Posterior vena cava (tissue), 2 donors: Measurements from ENCODE around the gene ANKMY2. TPM values are rescaled to one million over a fixed set of nuclear protein-coding genes. Genes with fewer than 3 reads are reported as not detected.
"Not testable (repeated sequence)": the region's sequence is repeated elsewhere in the genome, so short reads cannot be mapped to it uniquely, and the experiment has no call there.

ENCODE experiments used
- DNase-seq: peaks from one replicate; pipeline ENCODE4 v3.0.0-alpha.2; 2020; ENCODE audit warnings: low spot score
- intact Hi-C, 2 donors: fragments of 100-400 bp; cut with DNase I; formaldehyde crosslinking; loops; one replicate each; pipeline versions ENCODE4 v1.14.1 to v1.14.2; 2022 to 2023
- long read RNA-seq, 2 donors: library from polyadenylated mRNA; unstranded; transcript quantifications; one replicate each; pipeline ENCODE4 v2.0.0, GENCODE V29; 2020 to 2021
- total RNA-seq, 2 donors: library from RNA; stranded (reverse); fragmentation: NEBNext Ultra II Directional; extraction: Animal tissue kit (Norgen Biotek cat#: 25700); gene quantifications; one replicate each; pipeline ENCODE4 v1.2.1, GENCODE V29; 2021
- donor health status: DM: yes; HTN: yes; CAD: no.
- donor health status: DM: yes; HTN: yes; CAD: no.

ANKMY2 gene
- total RNA-seq: 10 to 100 TPM; 14.6 to 14.8 TPM
- long read RNA-seq, donor 1, transcript ANKMY2-201 (10 exons, 2,555 nt): major isoform, 7 of 8 reads
- long read RNA-seq, donor 1, partial matches to known transcripts: 1 of 8 reads
- long read RNA-seq, donor 1, other reads (novel, unspliced or antisense): 0 of 8 reads
- long read RNA-seq, donor 2, transcript ANKMY2-201 (10 exons, 2,555 nt): major isoform, 29 of 33 reads
- long read RNA-seq, donor 2, partial matches to known transcripts: 2 of 33 reads
- long read RNA-seq, donor 2, other reads (novel, unspliced or antisense): 2 of 33 reads

- peak; percentile 98 for DNase-seq
- intact Hi-C loops: no loop called here
Measured at GRCh38 chr7:16645593-16646471, at the start of gene ANKMY2, which contains the start of gene BZW2. ANKMY2 (minus strand) TSS chr7:16645754; CDS start chr7:16645573, 181 bp downstream. BZW2 (plus strand) TSS chr7:16646181; CDS start chr7:16665444, 19,263 bp downstream.

- no peak for DNase-seq
- intact Hi-C loops: no loop called here
Measured at GRCh38 chr7:16694806-16695205, 49.3 kb upstream of the ANKMY2 start.

- DNase-seq: no peak
- intact Hi-C loops: no loop called here
Measured at GRCh38 chr7:16693601-16694318, 48.2 kb upstream of the ANKMY2 start.

DNA sequence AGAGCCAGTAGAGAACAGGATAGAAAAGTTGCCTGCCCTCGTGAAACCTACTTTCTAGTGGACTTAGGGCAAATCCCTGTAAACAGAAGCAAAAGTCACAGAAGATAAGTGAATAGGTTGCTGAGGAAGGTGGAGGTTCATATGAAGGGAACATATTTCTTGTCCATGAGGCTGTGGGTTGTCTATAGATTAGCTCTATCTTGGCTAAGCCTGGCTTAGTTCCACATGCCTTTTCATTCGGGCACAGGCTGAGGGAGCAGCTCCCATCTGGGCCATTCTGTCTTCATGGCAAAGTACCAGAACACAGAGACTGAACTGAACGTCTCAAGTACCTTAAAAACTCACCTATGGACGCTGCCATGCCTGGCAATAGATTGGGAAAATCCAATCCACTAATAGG lies 45.7 kb upstream of the ANKMY2 start:
- intact Hi-C loops: no loop called here
- no peak for DNase-seq

DNA sequence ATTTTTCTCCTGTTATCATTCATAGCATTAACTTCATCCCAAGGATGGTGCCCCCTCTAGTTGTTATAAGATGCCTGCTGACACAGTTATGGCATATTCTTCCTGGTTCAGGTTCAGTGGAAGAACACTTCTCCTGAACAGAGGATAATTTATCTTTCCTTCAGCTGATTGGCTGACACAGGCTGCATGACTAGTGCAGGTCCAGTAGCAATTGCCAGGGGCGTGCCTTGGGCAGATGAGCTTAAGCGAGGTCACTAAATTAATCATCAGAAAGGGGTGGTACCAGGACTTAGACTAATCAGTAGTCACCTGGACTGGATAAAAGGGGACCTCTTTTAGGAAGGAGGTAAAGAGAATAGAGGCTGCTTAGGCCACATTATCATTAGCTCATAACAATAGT lies 42.7 kb upstream of the ANKMY2 start:
- no peak for DNase-seq
- intact Hi-C loops: no loop called here

DNA sequence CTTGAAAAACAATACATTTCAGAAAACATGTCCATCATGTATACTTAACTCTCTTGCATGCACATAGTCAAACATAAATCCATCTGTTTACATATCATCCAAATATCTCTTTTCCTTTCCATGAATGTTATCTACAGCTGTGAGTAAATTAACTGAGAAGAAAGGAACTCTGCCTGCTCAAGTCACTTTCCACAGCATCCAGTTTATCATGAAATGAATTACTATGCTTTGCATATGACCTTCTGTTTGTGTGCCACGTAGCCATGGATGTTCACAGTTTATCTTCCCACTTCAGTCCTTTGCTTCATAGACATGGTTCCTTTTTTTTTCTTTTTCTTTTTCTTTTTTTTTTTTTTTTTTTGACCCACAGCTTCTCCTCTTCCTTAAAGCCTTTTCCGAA lies 40.0 kb upstream of the ANKMY2 start:
- intact Hi-C loops: no loop called here
- no peak for DNase-seq

- no peak for DNase-seq
- intact Hi-C loops: no loop called here
Measured at GRCh38 chr7:16684935-16685334, 39.4 kb upstream of the ANKMY2 start.

- intact Hi-C loops, DNase-seq: not testable (repeated sequence)
Measured at GRCh38 chr7:16678645-16679566, 33.4 kb upstream of the ANKMY2 start.

GRCh38 chr7:16677978-16678494 lies 32.5 kb upstream of the ANKMY2 start:
- DNase-seq: no peak
- intact Hi-C loops: no loop called here

GRCh38 chr7:16675277-16675676 lies 29.7 kb upstream of the ANKMY2 start:
- intact Hi-C loops: no loop called here
- DNase-seq: no peak

DNA sequence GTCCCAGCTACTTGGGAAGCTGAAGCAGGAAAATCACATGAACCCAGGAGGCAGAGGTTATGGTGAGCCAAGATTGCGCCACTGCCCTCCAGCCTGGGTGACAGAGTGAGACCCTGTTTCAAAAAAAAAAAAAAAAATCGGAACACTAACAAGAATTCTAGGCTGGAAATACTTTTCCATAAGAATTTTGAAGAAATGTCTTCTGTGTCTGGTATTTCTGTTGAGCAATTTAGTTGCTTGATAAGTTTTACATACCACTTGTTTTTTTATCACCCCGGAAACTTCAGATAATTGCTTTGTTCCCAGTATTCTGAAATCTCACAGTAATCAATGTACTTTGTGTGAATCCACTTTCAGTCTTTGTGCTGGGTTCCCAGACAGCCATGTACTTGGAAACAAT lies 26.3 kb upstream of the ANKMY2 start:
- intact Hi-C loops: no loop called here
- no peak for DNase-seq

DNA sequence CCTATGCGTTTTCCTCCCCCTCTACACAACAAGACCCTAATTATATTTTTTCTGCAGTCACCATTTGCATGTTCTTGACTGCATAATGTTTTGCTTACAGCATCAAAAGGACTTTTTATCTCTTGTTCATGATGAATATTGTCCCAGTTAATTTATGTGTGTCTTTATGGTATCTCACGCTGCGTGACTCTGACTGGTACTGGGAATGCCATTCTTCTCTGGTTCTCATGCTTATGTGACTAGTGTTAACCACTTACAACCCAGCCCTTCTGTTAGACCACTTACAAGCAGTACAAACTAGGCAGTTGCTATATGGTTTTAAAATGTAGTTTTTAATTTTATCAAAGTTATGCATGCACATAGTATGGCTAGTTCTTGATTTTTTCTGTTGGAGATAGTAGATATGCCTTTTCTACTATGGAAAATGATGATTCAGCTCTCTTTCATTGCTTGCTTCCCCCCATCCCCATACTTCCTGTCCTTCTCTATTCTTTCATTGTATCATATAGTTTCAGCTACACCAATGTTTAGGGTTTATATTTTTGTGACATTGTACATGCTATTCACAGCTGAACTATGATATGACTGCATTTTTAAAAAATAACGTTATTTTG lies 25.3 kb upstream of the ANKMY2 start:
- DNase-seq: no peak
- intact Hi-C loops: no loop called here

GRCh38 chr7:16670021-16670420 lies 24.5 kb upstream of the ANKMY2 start:
- intact Hi-C loops: no loop called here
- DNase-seq: no peak

DNA sequence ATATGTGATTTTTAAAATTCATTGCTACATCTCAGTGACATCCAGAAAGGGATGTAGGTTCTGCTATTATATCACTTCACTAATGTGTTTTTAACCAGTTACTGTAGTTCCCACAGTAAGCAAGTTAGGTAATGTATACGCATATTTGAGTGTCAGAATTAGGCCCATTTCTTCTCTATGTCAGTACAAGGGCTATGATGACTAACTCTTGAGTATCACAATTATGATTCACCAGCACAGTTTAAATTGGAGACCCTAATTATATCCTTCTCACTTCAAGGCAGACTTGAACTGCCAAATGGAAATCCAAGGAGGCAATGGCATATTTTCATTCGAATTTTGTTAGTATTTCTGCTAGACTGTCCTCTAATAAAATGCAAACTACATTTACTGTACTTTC lies 24.0 kb upstream of the ANKMY2 start:
- no peak for DNase-seq
- intact Hi-C loops: no loop called here

- intact Hi-C loops: no loop called here
Measured at GRCh38 chr7:16668978-16669377, 23.4 kb upstream of the ANKMY2 start.

GRCh38 chr7:16668049-16668858 lies 22.7 kb upstream of the ANKMY2 start:
- intact Hi-C loops: no loop called here
- DNase-seq: peak; percentile 86

More at GRCh38 chr7:16668978-16669377, 23.4 kb upstream of the ANKMY2 start:
- DNase-seq: no peak

- DNase-seq: no peak
- intact Hi-C loops: no loop called here
Measured at GRCh38 chr7:16667355-16667754, 21.8 kb upstream of the ANKMY2 start.
